Measurements from ENCODE around the gene CEACAM19. TPM values are rescaled to one million over a fixed set of nuclear protein-coding genes. Genes with fewer than 3 reads are reported as not detected.
"Not testable (repeated sequence)": the region's sequence is repeated elsewhere in the genome, so short reads cannot be mapped to it uniquely, and the experiment has no call there.

The CEACAM19 gene
- polyA plus RNA-seq, 10 donors, result 3.8 to 13.0 (median 7.8) TPM

DNA sequence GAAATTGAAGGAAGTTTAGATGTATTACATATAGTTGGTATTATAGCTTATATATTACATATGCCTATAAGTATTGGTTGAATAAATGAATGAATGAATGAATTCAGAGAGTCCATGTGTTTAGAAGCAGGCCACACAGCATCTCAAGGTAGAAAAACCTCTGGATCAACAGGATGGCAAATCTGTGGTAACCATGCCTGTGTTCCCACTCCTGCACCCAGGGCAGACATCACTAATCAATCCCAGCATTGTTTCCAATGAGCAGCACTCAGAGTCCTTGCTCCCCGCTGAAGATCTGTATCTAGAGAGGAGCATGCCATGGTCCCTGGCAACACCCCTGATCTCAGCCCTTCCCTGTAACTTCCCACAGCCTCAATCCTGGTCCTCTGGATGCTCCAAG is 944 bp downstream of the CEACAM19 start:
- DNase-seq, result no peak

DNA sequence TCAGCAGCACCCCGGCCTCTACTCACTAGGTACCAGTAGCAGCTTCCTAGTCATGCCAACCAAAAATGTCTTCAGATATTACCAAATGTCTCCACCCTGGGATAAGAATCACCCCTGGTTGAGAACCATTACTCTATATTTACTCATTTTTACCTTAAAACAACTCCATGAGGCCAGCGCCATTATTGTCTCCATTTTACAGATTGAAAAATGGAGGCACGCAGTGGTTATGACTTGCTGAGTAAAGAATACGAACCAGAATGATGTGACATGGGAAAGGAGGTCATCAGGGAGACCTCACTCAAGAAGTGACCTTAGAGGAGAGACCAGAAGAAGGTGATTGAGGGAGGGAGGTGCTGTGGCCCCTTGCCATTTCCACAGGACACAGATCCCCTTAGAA is 2.2 kb downstream of the CEACAM19 start:
- DNase-seq, result no peak

DNA sequence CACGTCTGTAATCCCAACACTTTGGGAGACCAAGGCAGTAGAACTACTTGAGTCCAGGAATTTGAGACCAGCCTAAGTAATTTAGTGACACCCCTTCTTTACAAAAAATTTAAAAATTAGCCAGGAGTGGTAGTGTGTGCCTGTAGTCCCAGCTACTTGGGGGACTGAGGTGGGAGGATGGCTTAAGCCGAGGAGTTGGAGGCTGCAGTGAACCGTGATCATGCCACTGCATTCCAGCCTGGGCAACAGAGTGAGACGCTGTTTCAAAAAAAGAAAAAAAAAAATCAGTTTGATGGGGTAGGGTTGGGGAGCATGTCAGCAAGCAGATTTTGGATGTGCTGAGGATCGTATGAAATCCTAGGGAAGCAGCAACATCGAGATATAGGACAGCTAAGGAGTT is 4.2 kb downstream of the CEACAM19 start:
- no peak for DNase-seq

DNA sequence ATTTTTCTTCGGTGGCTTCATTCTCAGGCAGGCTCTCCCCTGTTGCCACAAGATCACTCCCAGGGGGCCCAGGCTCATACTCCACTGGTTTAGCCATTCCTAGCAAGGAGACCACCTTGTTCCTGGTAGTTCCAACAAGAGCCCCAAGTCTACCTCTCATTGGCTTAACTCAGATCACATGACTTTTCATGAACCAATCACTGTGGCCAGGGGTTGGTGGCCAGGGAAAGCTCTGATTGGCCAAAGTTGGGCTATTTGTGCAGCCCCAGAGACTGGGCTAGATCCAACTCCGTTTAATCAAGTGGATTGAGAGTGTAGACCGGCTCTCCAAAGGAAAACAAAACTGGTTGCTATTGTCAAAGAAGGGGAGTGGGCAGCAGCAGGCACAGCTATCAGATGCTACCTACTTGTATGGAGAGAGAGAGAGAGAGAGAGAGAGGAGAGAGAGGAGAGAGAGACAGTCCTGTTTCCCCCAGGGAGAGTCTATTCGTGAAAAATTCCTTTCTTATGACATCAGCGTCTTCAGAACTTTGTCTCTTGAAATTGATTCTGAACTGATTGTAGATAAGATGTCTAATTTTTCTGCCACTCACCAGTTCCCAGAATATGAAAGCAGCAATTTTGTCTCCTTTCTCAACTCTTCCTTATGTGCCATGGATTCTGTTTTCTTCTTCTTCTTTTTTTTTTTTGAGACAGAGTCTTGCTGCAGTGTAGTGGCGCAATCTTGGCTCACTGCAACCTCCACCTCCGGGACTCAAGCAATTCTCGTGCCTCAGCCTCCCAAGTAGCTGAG is 5.9 kb downstream of the CEACAM19 start:
- peak in 1 of 3 donors; percentile 42 for DNase-seq

DNA sequence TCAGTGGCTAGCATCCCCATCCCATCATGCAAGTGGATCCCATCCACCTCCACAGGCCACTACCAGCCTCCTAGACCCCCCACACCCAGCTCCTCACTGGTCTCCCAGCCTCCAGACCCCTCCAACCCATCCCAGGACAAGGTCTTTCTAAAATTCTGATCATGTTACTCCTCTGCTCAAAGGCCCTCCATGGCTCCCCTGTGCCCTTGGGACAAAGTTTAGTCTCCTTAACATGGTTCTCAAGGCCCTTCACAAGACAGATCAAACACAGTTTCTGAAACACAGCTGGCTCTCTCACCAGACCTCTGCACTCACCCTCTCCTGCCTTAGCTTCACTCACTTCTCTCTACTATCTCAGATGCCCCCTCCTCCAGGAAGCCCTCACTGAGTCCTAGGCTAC is 9.3 kb downstream of the CEACAM19 start:
- no peak for DNase-seq

DNA sequence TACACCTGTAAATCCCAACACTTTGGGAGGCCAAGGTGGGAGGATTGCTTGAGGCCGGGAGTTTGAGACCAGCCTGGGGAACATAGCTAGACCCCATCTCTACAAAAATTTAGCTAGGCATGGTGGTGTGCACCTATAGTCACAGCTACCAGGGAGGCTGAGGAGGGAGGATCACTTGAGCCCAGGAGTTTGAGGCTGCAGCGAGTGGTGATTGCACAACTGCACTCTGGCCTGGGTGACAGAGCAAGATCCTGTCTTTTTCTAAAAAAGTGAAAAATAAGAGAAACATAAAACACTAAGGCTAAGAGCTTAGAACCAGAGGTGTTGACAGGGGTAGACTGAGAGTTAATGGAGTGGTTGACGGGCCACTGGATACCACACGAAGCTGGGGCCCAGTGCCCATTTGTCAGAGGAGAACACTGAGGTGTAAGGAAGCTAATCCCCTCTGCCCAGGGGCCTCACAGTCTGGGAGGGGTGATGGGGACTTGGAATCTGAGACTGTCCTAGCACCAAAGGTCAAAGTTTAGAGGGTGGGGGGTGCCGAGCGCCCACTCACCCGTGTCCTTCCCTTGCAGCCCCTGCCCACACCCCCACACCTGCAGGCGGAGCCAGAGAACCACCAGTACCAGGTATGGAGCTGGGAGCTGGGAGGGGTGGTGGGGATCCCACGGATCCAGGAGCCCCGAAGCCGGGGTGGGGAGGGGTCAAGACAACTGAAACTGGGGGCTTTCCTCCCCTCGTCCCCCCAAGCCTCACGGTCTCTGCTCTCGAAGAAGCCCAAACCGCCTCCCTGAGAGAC is 10.9 kb downstream of the CEACAM19 start:
- DNase-seq, result no peak

DNA sequence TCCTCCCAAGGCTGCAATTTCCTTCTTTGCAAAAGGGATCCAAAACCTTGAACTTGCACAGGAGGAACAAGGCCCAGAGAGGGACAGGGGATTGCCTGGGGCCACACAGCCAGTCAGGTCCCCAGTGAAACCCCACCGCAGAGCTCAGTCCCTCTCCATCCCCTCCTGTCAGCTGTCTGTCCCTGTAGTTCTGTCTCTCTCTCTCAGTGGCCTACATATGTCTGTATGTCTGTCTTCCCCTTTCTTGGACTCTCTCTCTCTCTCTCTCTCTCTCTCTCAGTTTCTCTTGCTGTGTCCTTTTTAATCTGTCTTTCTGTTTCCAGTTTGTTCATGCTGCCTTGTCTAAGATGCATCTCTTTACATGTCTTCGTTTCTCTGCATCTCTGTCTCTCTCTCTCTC is 11.5 kb downstream of the CEACAM19 start:
- no peak for DNase-seq

DNA sequence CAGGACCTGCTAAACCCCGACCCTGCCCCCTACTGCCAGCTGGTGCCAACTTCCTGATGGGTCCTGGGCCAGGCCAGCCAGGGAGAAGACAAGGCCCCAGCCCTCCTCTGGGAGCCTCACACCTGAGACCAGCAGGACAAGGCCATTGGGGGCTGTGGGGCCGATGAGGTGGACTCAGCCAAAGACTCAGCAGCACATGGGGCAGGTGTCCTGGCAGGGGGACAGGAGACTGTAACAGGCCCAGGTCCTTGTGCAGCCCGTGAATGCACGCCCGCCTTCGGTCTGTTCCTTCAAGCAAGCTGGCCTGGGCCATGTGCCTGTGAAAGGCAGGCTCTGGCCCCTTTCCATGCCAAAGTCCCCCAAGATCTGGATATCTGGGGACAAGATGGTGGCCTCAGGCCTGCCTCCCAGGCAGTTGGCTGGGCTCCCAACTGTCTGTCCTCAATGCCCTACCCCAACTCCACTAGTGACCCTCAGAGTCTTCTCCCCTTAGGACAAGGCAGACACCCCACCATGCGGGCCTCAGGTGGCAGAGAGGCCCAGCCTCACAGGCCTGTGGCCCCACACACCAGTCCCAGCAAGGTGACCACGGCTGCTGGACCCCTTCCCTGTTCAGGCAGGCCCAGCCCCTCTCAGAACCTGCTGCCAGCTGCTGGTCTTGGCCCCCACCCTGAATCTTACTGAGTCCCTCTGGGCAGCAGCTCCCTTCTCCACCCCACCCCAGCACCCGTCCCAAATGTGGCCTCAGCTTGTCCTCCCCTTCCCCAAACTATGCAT is 12.3 kb downstream of the CEACAM19 start:
- no peak for DNase-seq

DNA sequence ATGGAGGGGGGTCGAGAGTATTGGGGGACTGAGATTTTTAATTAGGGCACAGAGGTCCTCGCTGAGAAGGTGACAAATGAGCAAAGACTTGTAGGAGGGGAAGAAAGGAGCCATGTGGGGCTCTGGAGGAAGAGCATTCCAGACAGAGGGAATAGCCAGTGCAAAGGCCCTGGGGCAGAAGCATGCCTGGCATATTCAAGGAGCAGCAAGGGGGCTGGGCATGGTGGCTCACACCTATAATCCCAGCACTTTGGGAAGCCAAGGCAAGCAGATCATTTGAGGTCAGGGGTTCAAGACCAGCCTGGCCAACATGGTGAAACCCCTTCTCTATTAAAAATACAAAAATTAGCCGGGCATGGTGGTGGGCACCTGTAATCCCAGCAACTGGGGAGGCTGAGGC is 13.1 kb downstream of the CEACAM19 start:
- DNase-seq, result not testable (repeated sequence)

DNA sequence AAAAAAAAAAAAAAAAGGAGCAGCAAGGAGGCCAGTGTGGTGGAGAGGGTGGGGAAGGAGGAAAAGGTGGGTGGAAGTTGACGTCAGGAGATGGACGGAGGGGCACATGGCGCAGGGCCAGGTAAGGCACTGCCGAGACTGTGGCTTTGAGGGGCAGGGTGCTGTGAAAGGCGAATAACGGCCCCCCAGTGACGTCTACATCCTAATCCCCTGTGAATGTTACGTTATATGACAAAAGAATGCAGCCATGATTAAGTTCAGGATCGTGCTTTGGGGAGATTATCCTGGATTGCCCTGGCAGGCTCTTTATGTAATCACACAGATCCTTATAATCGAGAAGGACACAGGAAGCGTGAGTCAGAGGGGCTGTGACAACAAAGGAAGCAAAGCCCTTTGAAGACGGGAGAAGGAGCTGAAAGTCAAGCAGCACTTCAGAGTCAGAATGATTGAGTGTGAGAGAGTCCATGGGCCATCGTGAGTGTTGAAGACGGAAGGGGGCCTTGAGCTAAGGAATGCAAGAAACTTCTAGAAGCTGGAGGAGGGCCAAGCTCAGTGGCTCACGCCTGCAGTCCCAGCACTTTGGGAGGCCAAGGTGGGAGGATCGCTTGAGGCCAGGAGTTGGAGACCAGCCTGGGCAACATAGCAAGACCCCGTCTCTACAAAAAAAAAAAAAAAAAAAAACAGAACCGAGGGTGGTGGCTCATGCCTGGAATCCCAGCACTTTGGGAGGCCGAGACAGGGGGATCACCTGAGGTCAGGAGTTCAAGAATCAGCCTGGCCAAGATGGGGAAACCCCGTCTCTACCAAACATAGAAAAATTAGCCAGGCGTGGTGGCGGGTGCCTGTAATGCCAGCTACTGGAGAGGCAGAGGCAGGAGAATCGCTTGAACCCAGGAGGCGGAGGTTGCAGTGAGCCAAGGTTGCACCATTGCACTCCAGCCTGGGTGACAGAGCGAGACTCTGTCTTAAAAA is 13.9 kb downstream of the CEACAM19 start:
- peak in 2 of 3 donors; percentile 39 to 86 for DNase-seq

DNA sequence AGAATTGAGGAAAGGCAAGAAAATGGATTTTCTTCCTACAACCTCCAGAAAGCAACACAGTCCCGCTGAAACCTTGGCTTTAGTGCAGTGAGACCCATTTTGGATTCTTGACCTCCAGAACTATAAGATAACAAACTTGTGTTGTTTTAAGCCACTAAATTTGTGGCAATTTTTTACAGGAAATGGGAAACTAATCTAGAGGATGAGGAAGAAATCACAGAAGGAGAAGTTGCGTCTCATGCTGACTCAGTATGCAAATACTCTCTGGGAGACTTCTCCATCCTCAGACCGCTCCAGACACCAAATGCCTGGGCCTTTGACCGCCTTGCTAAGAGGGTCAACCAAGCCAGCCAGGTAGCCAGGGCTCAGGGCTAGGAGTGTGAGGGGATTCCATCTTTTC is 14.6 kb downstream of the CEACAM19 start:
- DNase-seq, result no peak

DNA sequence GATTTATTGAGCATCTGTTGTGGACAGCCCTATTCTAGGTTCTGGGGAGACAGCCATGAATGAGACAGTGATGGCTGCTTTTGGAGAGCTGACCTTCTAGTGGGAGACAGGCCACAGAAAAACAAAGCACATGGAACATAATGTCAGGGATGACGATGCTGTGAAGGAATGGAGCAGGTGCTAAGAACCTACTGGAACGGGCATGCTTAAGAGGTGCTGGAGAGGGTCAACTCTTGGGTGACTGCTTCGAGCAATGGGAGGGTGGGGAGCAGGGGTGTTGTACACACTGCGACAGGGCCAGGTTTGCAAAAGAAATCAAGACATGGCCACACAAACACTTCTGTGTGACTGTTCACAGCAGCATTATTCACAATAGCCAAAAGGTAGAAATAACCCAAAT is 15.6 kb downstream of the CEACAM19 start:
- no peak for DNase-seq

DNA sequence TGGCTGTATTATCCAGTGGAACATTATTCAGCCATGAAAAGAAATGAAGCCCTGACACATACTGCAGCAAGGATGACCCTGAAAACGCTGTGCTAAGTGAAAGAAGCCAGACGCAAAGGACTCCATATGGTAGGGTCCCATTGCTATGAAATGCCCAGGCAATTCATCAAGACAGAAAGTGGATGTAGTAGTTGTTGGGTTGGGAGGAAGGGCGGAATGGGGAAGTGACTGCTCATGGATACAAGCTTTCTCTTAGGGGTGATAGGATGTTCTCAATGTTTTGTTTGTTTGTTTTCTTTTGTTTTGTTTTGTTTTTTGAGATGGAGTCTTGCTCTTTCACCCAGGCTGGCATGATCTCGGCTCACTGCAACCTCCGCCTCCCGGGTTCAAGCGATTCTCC is 16.6 kb downstream of the CEACAM19 start:
- DNase-seq, result no peak

DNA sequence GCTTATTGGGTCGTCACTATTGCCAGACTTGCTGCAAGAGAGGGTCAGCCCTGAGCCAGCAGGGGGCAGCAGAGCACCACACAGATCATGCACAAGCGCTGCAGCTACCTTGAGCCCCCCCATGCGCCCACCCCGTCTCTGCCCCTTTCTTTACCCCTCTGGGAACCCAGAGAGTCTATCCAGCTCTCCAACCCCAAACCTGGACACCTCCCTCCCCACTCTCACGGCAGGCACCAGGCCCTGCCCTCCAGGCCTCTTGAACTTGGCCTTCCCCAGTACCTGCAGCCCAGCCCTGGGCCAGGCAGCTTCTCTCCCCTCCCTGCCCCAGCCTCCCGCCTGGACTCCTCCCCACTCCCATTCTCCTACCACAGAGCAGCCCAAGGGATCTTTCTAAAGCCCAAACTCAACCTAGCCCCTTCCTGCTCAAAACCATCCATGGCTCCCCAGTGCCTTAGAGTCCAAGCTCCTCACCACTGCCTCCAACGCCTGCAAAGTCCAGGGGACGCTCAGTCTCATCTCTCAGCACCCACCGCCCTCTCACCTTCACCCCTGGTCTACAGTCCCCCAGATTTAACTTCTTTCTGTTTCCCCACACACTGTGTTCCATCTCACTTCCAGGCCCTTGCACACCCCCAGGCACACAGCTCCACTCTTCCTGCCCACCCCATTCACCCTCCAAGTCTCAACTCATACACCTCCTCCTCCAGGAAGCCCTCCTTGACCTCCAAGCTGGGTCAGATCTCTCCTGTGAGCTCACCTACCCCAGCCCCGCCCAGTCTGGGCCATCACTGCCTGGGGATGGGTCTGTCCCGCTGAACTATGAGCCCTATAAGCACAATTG is 18.2 kb downstream of the CEACAM19 start:
- DNase-seq, result peak; percentile 47 to 82 (median 74)

DNA sequence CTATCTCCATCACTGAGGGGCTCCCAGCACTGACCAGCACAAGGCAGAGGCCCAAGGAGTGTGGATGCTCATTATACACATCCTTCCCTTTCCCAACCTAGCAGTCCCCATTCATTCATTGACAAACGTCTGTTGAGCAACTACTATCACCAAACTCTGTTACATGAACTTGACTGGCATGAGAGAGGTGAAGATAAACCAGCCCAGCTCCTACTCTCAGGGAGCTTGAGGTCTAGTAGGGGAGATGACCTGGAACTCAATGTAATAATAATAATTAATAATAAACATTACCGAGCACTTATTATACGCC is 18.8 kb downstream of the CEACAM19 start:
- no peak for DNase-seq

DNA sequence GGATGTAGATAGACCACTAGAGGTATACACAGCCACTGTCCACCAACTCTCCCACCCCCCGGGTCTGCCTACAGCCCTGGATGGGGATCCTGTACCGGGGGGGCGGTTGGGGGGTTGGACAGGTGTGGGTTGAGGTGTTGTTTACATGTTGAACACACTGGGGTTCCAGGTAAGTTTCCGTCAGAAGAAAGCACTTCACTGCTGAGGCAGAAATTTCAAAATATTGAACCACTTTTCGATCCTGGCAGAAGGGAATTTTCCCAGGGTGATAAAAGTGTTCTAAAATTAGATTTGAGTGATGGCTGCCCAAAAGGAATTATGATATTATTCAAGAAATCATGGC is 21.1 kb downstream of the CEACAM19 start:
- no peak for DNase-seq

DNA sequence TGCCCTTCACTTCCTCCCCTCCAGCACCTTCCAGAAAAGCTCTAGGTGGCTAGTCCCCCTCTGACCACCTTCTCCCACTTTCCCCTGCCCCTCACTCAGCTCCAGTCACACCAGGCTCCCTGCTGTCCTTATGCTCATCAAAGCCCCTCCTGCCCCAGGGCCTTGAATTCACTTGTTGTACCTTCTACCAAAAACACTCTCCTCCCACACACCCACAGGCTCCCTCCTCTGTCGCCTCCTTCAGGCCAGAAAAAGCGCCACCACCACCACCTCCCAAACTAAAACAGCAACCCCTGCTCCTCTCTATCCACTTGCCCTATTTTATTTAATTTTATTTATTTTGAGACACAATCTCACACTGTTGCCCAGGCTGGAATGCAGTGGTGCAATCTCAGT is 22.9 kb downstream of the CEACAM19 start:
- DNase-seq, result no peak

DNA sequence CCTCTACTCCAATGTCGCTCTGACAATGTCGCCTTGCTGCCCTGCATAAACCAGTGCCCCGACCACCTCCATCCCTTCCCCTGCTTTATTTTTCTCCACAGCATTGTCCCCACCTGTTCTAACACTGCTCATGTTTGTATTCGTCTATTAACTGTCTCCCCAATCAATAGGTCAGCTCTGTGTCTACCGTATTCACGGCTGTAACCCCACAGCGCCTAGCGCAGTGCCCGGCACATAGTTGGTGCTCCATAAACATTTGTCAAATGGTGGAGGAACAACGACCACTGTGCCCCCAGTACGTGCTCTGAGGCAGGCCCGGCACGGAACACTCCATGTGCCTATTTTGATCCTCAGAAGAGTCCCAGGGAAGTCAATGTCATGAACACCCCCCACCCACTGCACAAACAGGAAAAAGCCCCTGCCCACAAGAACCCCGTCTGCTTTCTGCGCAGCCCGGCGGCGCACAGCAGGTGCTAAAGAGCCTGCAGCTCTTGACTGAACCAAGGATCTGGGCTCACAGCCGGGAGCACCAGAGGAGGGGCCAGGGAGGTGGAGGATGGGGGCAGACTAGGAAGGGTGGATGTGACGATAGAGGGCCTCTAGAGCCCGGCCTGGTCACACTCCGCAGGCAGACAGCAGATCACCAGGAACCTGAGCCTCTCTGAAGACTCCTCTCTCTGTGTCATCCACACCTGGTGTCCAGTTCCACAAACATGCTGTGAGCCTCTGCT is 25.8 kb downstream of the CEACAM19 start:
- DNase-seq, result no peak

DNA sequence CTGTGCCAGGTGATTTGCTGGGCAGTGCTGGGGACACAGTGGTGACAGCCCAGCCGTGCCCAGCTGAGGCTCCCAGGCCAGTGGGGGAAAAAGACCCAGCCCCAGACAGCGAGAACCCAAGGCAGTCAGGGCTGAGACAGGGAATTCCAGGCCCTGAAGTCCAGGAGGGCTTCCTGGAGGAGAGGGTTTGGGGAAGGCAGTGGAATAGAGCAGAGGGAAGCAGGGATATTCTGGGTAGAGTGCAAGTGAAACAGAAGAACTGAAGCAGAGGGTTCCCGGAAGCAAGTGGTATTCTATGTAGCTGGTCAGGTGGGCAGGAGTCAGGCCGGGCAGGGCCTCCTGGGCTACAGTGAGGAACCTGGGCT is 26.4 kb downstream of the CEACAM19 start:
- no peak for DNase-seq
